Measurements from ENCODE around the gene GRK6.

The GRK6 gene

GRCh38 chr5:177397875-177398390 is 28.5 kb upstream of the GRK6 start:
- no peak for DNase-seq (ENCODE audit: low read depth in 2 of 2)
- no peak for TF ChIP-seq CTCF (IDR thresholded peaks at IDR 0.05; ENCODE audit: low read depth, low read length)

GRCh38 chr5:177399997-177400868 is 26.2 kb upstream of the GRK6 start, which contains the start of gene PFN3:
PFN3 (minus strand) TSS chr5:177400661; CDS start chr5:177400576, 85 bp downstream.
- TF ChIP-seq CTCF (IDR thresholded peaks at IDR 0.05; ENCODE audit: low read depth, low read length): no peak
- DNase-seq (ENCODE audit: low read depth in 2 of 2): peak; percentile 18 to 52
- H3K4me3 ChIP-seq (replicated peaks in 1 of 2; ENCODE audit: low read depth in 2 of 2, low read length in 2 of 2): no peak within 1 kb of the TSS

More at GRCh38 chr5:177397875-177398390, 28.5 kb upstream of the GRK6 start:
- no peak overlapping the region for H3K4me3 ChIP-seq (replicated peaks in 1 of 2; ENCODE audit: low read depth in 2 of 2, low read length in 2 of 2)

- TF ChIP-seq CTCF (IDR thresholded peaks at IDR 0.05; ENCODE audit: low read depth, low read length): peak; percentile 33
- peak overlapping the region in 1 of 2 donors; percentile 1 for H3K4me3 ChIP-seq (replicated peaks in 1 of 2; ENCODE audit: low read depth in 2 of 2, low read length in 2 of 2)
- peak; percentile 46 to 58 for DNase-seq (ENCODE audit: low read depth in 2 of 2)
Observed at GRCh38 chr5:177402271-177403043, 24.0 kb upstream of the GRK6 start.

- H3K4me3 ChIP-seq (replicated peaks in 1 of 2; ENCODE audit: low read depth in 2 of 2, low read length in 2 of 2): peak overlapping the region; percentile 59 to 60
Observed at GRCh38 chr5:177403102-177403791, 23.2 kb upstream of the GRK6 start.

GRCh38 chr5:177403792-177404640 is 22.5 kb upstream of the GRK6 start:
- peak; percentile 70 to 87 for DNase-seq (ENCODE audit: low read depth in 2 of 2)
- H3K4me3 ChIP-seq (replicated peaks in 1 of 2; ENCODE audit: low read depth in 2 of 2, low read length in 2 of 2): peak overlapping the region; percentile 59 to 60
- peak; percentile 67 for TF ChIP-seq CTCF (IDR thresholded peaks at IDR 0.05; ENCODE audit: low read depth, low read length)

More at GRCh38 chr5:177403102-177403791, 23.2 kb upstream of the GRK6 start:
- TF ChIP-seq CTCF (IDR thresholded peaks at IDR 0.05; ENCODE audit: low read depth, low read length): no peak
- DNase-seq (ENCODE audit: low read depth in 2 of 2): no peak

All from cardiac fibroblast (primary cell).